ENCODE measurements around the gene EIF4A3. TPM values are rescaled to one million over a fixed set of nuclear protein-coding genes. Genes with fewer than 3 reads are reported as not detected.
A peak's percentile ranks its signal among the peaks of the same experiment; 100 is the strongest.

EIF4A3 gene
- total and polyA plus RNA-seq, 9 of the 15 experiments (the other 6 are each of a cell fraction or from before 2014, with no cell fraction given), result 62.7 to 171 (median 127) TPM

DNA sequence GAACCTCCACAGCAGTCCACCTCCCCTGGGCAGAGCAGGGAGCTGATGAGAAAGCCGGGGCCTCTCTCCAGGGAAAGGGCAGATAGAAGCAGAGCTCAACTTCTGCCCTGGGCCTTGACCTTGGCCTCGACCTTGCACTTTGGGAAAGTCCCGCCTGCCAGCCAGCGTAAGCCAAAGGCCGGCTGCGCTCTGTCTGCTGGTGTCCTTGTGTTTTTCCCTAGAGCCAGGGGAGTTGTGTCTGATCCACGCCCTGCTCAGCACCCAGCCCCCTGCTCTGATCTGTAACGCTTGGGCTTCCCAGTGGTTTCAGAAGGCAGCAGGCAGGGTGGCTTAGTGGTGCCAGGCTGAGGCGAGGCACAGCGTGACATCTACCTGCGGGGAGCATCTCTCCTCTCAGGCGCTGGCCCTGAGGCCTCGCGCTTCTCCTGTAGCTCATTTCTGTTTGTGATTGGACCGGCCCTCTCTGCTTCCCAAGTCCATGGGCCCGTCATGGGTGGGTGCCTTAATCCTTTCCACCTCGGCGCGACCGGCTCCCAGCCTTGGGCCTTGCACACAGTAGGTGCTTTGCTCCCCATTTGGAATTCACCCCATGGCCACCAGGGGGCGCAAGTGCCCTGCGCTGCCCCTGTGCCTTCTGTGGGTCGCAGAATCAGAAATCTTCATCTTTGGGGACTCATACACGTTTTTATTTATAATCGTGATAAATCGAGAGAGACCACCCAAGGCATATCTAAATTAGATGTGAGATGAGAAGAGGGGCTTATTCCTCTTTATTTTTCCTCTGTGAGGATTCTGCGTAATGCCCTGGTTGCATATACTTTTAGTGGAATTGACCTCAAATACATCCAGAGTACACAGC is 49.0 kb upstream of the EIF4A3 start (continued):
- no peak for TF ChIP-seq ZNF407 (IDR thresholded peaks at IDR 0.05; ENCODE audit: low read depth)
- TF ChIP-seq FOXK2 (conservative IDR thresholded peaks at IDR 0.05 in 1 of 2, IDR thresholded peaks at IDR 0.05 in 1 of 2; ENCODE audit: low read depth in 2 of 2), result no peak
- no peak for TF ChIP-seq ZNF197 (CRISPR knock-in tag; IDR thresholded peaks at IDR 0.05; ENCODE audit: low read depth)
- 0 out of 2 replicates have a peak, but pooled peaks have one; percentile 57 for TF ChIP-seq ZNF75A (CRISPR knock-in tag; IDR thresholded peaks at IDR 0.05)
- TF ChIP-seq ETV1 (tag; conservative IDR thresholded peaks at IDR 0.05; ENCODE audit: low read depth), result no peak
- TF ChIP-seq ELF2 (CRISPR knock-in tag; IDR thresholded peaks at IDR 0.05), result no peak
- no peak for TF ChIP-seq ZNF212 (CRISPR knock-in tag; IDR thresholded peaks at IDR 0.05)
- TF ChIP-seq SAFB (IDR thresholded peaks at IDR 0.05; ENCODE audit: borderline replicate concordance, low read depth, low read length), result no peak
- no peak for TF ChIP-seq SLC30A9 (CRISPR knock-in tag; IDR thresholded peaks at IDR 0.05)
- TF ChIP-seq POLR2G (IDR thresholded peaks at IDR 0.05; ENCODE audit: low read depth, low read length), result no peak
- TF ChIP-seq ZNF444 (CRISPR knock-in tag; IDR thresholded peaks at IDR 0.05), result no peak
- no peak for TF ChIP-seq MCM5 (IDR thresholded peaks at IDR 0.05; ENCODE audit: low read depth)
- 0 out of 2 replicates have a peak, but pooled peaks have one; percentile 38 for TF ChIP-seq HDAC2 (IDR thresholded peaks at IDR 0.05)
- no peak for TF ChIP-seq TCFL5 (CRISPR knock-in tag; conservative IDR thresholded peaks at IDR 0.05)
- TF ChIP-seq TAL1 (IDR thresholded peaks at IDR 0.05), result no peak
- TF ChIP-seq SNRNP70 (optimal IDR thresholded peaks at IDR 0.05; ENCODE audit: low read depth, low read length), result no peak
- TF ChIP-seq RBM34 (IDR thresholded peaks at IDR 0.05; ENCODE audit: borderline replicate concordance, insufficient read depth, low read length), result no peak
- no peak for TF ChIP-seq ZNF347 (CRISPR knock-in tag; IDR thresholded peaks at IDR 0.05; ENCODE audit: low read depth)
- no peak for TF ChIP-seq HOMEZ (CRISPR knock-in tag; IDR thresholded peaks at IDR 0.05)
